ENCODE results near the gene CD226.

DNA sequence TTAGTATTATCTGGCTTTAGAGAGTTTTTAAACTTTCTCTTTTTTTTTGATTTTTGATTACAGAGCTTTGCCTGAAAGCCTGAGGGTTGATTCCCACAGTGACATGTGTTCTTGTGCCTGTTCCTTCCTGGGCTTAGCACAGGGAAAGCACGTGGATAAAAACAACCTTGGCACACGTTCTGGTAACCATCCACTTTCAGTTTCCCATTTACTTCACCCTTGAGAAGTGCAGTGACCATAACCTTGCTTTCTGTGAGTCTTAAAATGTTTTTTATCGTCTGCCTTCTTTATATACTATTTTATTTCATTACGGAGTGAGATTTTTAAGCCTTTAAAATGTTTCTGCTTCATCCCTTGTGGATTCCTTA is 11.5 kb downstream of the CD226 start:
- TF ChIP-seq EZH2 (IDR thresholded peaks at IDR 0.05), result no peak
- TF ChIP-seq POLR2AphosphoS5 (IDR thresholded peaks at IDR 0.05; ENCODE audit: borderline replicate concordance, low read depth, low read length), result no peak
- TF ChIP-seq FOXP2 (optimal IDR thresholded peaks at IDR 0.05; ENCODE audit: control extremely low read depth, extremely low read length, insufficient read depth), result no peak
